Ovary (tissue), 3 donors: ENCODE measurements around the gene LSM14B.

ENCODE experiments used
- CTCF ChIP-seq, 3 donors: fragments of 450-650 bp in 2 of 3; fragments of 200-600 bp in 1 of 3; IDR thresholded peaks; one replicate each; pipeline versions ENCODE4 v1.5.1 to v1.8.0; 2016 to 2022; ENCODE audit warnings: antibody characterized with exemption in 3 of 3, mild to moderate bottlenecking in 1 of 3
- POLR2A ChIP-seq: fragments of 450-650 bp; IDR thresholded peaks from one replicate; pipeline ENCODE4 v1.6.1; 2017; ENCODE audit warnings: antibody characterized with exemption, mild to moderate bottlenecking, moderate library complexity
- donor health status: DM: no; HTN: no; CAD: no.

- TF ChIP-seq CTCF (IDR thresholded peaks at IDR 0.05), result no peak
- TF ChIP-seq POLR2A, result no peak
These were observed 21.2 kb upstream of the LSM14B start for GRCh38 chr20:62101078-62101477.
